Sigmoid colon (tissue), 4 donors: ENCODE data around the gene CCDC80.

ENCODE experiments used
- CTCF ChIP-seq, 4 experiments: fragments of 450-650 bp in 3 of 4; fragments of 200-600 bp in 1 of 4; IDR thresholded peaks; one replicate each; pipeline ENCODE4 v1.5.1; 2016 to 2019; ENCODE audit warnings: antibody characterized with exemption in 4 of 4, mild to moderate bottlenecking in 3 of 4, moderate library complexity in 2 of 4
- EP300 ChIP-seq, 4 donors: sonication (generic); formaldehyde crosslinking; IDR thresholded peaks; one replicate each; pipeline ENCODE4 v1.6.1; 2017; ENCODE audit warnings: antibody characterized with exemption in 4 of 4
- POLR2A ChIP-seq, 2 donors: fragments of 450-650 bp; IDR thresholded peaks; one replicate each; pipeline ENCODE4 v1.6.1; 2016; ENCODE audit warnings: antibody characterized with exemption in 2 of 2, mild to moderate bottlenecking in 2 of 2, moderate library complexity in 2 of 2
- POLR2AphosphoS5 ChIP-seq, 4 donors: sonication (generic); formaldehyde crosslinking; IDR thresholded peaks; one replicate each; pipeline ENCODE4 v1.6.1; 2017; ENCODE audit warnings: antibody characterized with exemption in 4 of 4

DNA sequence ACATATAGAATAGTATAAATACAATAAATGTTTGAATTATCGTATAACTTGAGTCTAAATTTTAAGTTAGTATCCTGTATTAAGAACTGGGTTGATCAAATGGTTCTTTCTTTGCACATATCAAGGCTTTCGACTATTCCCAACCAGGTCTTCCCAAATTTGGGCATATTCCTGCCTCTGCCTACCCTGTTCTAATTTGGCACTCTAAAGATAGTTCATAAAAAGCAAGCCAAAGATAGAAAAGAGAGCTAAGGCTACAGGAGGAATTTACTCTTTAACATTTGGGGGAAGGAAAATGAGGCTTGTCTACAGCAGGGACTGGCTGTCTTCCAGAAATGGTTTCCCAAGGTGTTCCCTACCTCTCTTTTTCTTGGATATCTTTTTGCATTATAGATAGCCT is 43.0 kb downstream of the CCDC80 start:
- TF ChIP-seq CTCF (IDR thresholded peaks at IDR 0.05) (no peak), POLR2A (IDR thresholded peaks at IDR 0.05) (no peak), EP300 (IDR thresholded peaks at IDR 0.05) (no peak), POLR2AphosphoS5 (IDR thresholded peaks at IDR 0.05) (no peak)
